ENCODE data around the gene MRPL41. TPM values are rescaled to one million over a fixed set of nuclear protein-coding genes. Genes with fewer than 3 reads are reported as not detected.

MRPL41 gene
- total RNA-seq (10 to 100 TPM; 91.6 to 95.9 TPM), polyA plus RNA-seq (10 to 100 TPM; 37.8 to 39.9 TPM)

- peaks cover 15% of the 10 kb centered on the region for H3K4me1 ChIP-seq (ENCODE audit: insufficient read depth, low read length)
- Mint-ChIP-seq H3K27me3 (no peaks in the 10 kb centered on the region), H3K4me3 (peak within 1 kb of the TSS; percentile 80 to 92 (median 88)), H3K36me3 (peaks cover 8 to 26% of the 10 kb centered on the region in 2 donors), H3K27ac (peak within 1 kb of the TSS; percentile 36 to 93 (median 89)), H3K4me1 (peaks cover 9 to 23% (median 16%) of the 10 kb centered on the region in 4 donors), H3K9me3 (peaks cover 0 to 1% (median 0%) of the 10 kb centered on the region in 8 donors)
- ChIA-PET POLR2A (ENCODE audit: partially characterized antibody) (interaction anchor here (0.6 to 4.6 kb wide), 13 partner anchors 15 to 310 kb away, joined by 3 to 38 read pairs (median 4); partner anchors contain the start of genes ARRDC1, DPH7, EHMT1 and EXD3), CTCF (ENCODE audit: partially characterized antibody) (interaction anchor here (0.9 to 1.5 kb wide), 5 partner anchors 9 to 28 kb away, joined by 3 to 5 read pairs (median 4); partner anchors contain the start of gene DPH7)
- DNase-seq: peak; percentile 78 to 86 (median 84)
- H3K9me3 ChIP-seq (ENCODE audit: control insufficient read depth in 1 of 2, low read length in 2 of 2): no peaks in the 10 kb centered on the region
- peak within 1 kb of the TSS; percentile 71 for H3K27ac ChIP-seq (ENCODE audit: low read depth, low read length)
- peak within 1 kb of the TSS; percentile 42 to 80 for H3K4me3 ChIP-seq (ENCODE audit: low read length in 2 of 2)
- peaks cover 11% of the 10 kb centered on the region for H3K36me3 ChIP-seq (ENCODE audit: insufficient read depth, low read length)
- intact Hi-C loops (cut with micrococcal nuclease): loop anchor here (1.0 to 10.0 kb wide), 5 partner anchors 17 to 311 kb away; partner anchors contain the start of genes ARRDC1, DPH7, EXD3 and NOXA1
- H3K27me3 ChIP-seq (ENCODE audit: insufficient read depth, low read length): no peaks in the 10 kb centered on the region
Observed at GRCh38 chr9:137551264-137552021, at the start of gene MRPL41. MRPL41 (plus strand) TSS chr9:137551879; CDS start chr9:137552082, 203 bp downstream.

DNA sequence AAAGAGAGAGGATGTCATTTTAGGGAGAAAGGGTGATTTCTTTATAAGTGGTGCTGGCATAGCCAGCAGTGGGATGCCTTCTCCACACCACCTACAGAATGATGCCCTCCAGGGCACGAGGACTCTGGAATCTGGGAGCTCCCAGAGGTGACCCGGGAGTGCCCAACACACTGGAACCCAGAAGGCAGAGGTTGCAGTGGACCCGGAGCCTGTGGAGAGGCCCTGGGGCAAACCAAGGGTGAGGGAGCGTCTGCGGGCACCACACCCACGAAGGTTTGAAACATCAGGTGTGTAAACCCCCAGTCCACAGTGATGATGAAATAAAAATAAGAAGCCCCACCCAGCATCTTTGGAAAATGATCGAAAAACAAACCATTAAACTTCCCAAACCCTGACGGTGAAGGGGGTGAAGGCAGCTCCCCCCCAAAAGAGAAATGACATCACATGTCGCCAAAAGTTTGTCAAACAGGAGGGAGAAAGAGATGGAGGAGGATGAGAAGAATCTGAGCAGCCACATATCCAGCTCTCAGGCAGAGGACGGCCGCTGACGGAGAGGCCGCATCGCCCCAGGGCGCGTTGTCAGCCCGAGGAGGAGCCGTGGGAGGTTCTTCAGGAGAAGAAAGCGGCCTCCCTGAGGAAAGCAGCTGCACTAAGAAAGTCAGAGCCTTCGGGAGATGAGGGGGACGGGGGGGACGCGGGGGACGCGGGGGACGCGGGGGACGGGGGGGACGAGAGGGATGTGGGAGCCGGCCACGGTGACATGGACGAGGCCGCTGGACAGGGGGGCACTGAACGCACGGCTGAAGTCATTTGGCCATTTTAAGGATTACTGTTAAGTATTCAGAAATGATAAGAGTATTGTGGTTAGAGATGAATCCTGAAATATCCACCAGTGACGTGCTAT, 49.4 kb upstream of the MRPL41 start:
- H3K27ac Mint-ChIP-seq: peak overlapping the region in 5 of 7 donors; percentile 68 to 89 (median 81)
- DNase-seq: no peak
- Histone ChIP-seq H3K27ac (ENCODE audit: low read depth, low read length) (no peak overlapping the region), H3K36me3 (ENCODE audit: insufficient read depth, low read length) (no peaks in the 10 kb centered on the region), H3K27me3 (ENCODE audit: insufficient read depth, low read length) (no peaks in the 10 kb centered on the region), H3K4me3 (ENCODE audit: low read length in 2 of 2) (no peak overlapping the region), H3K9me3 (ENCODE audit: control insufficient read depth in 1 of 2, low read length in 2 of 2) (no peaks in the 10 kb centered on the region), H3K4me1 (ENCODE audit: insufficient read depth, low read length) (no peaks in the 10 kb centered on the region)
- intact Hi-C loops (cut with micrococcal nuclease): no loop called here
- peaks cover 0 to 2% of the 10 kb centered on the region in 2 donors for H3K36me3 Mint-ChIP-seq
- H3K4me1 Mint-ChIP-seq: peaks cover 0 to 11% (median 0%) of the 10 kb centered on the region in 4 donors
- ChIA-PET CTCF (ENCODE audit: partially characterized antibody) (no interaction called here), POLR2A (ENCODE audit: partially characterized antibody) (no interaction called here)
- peak overlapping the region in 1 of 8 donors; percentile 43 for H3K4me3 Mint-ChIP-seq
- no peaks in the 10 kb centered on the region for H3K27me3 Mint-ChIP-seq
- peaks cover 0 to 10% (median 0%) of the 10 kb centered on the region in 8 donors for H3K9me3 Mint-ChIP-seq

DNA sequence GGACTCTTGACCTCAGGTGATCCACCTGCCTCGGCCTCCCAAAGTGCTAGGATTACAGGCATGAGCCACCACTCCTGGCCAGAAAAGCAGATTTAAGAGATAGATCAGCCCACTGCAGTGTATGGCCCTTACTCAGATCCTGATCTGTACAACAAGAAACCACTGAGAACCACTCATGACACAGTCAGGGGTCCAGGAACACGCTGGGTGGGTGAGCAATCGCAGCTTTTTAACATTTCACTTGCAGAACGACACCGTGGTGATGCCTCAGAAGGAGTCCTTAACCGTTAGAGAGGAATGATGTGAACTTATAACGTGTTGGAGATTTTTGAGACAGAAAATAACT, 47.3 kb upstream of the MRPL41 start:
- Histone ChIP-seq H3K4me1 (ENCODE audit: insufficient read depth, low read length) (no peaks in the 10 kb centered on the region), H3K9me3 (ENCODE audit: control insufficient read depth in 1 of 2, low read length in 2 of 2) (no peaks in the 10 kb centered on the region), H3K27ac (ENCODE audit: low read depth, low read length) (no peak overlapping the region), H3K27me3 (ENCODE audit: insufficient read depth, low read length) (no peaks in the 10 kb centered on the region), H3K4me3 (ENCODE audit: low read length in 2 of 2) (no peak overlapping the region), H3K36me3 (ENCODE audit: insufficient read depth, low read length) (no peaks in the 10 kb centered on the region)
- H3K27ac Mint-ChIP-seq: no peak overlapping the region
- DNase-seq: no peak
- no peak overlapping the region for H3K4me3 Mint-ChIP-seq
- no peaks in the 10 kb centered on the region for H3K27me3 Mint-ChIP-seq
- H3K9me3 Mint-ChIP-seq: peaks cover 0 to 10% (median under 1%) of the 10 kb centered on the region in 8 donors
- intact Hi-C loops (cut with micrococcal nuclease): no loop called here
- CTCF ChIA-PET (ENCODE audit: partially characterized antibody): no interaction called here
- peaks cover 0 to 11% (median 0%) of the 10 kb centered on the region in 4 donors for H3K4me1 Mint-ChIP-seq
- H3K36me3 Mint-ChIP-seq: peaks cover 0 to 2% of the 10 kb centered on the region in 2 donors
- POLR2A ChIA-PET (ENCODE audit: partially characterized antibody): no interaction called here

DNA sequence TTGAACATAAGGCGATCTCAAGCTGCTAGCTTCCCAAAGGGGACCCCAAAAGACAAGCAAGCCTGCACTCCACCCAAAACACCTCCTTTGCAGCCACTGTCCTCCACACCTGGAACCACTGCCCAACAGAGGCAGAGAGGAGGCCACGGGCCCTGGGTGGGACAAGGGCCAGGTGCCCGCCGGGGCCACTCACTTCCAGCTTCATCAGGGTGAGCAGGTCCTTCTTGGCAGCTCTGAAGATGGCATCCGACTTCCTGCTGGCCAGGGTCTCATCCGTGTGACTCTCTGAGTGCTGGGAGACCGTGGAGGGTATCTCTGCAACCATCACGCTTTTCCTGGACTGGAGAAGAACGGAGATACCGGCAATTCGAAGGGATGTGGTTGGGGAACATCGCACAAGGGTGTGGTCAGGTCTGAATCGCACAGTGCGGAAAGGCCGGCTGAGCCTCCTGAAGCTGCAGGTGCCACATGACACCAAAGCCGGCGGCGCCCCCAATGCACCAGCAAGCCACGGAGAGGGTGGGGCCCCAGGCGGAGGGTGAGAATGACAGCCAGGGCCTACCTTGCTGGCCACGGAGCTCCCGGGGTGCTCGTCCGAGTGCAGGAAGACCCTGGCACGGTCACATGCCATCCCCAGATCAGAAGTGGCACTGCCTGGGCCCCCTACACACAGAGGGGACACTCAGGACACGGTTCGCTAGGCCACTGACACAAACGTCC, 46.1 kb upstream of the MRPL41 start:
- no peak overlapping the region for H3K27ac ChIP-seq (ENCODE audit: low read depth, low read length)
- intact Hi-C loops (cut with micrococcal nuclease): no loop called here
- H3K4me3 Mint-ChIP-seq: no peak overlapping the region
- no peak overlapping the region for H3K27ac Mint-ChIP-seq
- peaks cover 0 to 11% (median 0%) of the 10 kb centered on the region in 4 donors for H3K4me1 Mint-ChIP-seq
- no peaks in the 10 kb centered on the region for H3K36me3 ChIP-seq (ENCODE audit: insufficient read depth, low read length)
- H3K4me1 ChIP-seq (ENCODE audit: insufficient read depth, low read length): no peaks in the 10 kb centered on the region
- CTCF ChIA-PET (ENCODE audit: partially characterized antibody): no interaction called here
- H3K9me3 Mint-ChIP-seq: peaks cover 0 to 10% (median 1%) of the 10 kb centered on the region in 8 donors
- peaks cover 0 to 2% of the 10 kb centered on the region in 2 donors for H3K36me3 Mint-ChIP-seq
- no peaks in the 10 kb centered on the region for H3K9me3 ChIP-seq (ENCODE audit: control insufficient read depth in 1 of 2, low read length in 2 of 2)
- no peak for DNase-seq
- H3K27me3 ChIP-seq (ENCODE audit: insufficient read depth, low read length): no peaks in the 10 kb centered on the region
- POLR2A ChIA-PET (ENCODE audit: partially characterized antibody): no interaction called here
- H3K4me3 ChIP-seq (ENCODE audit: low read length in 2 of 2): no peak overlapping the region
- H3K27me3 Mint-ChIP-seq: no peaks in the 10 kb centered on the region

DNA sequence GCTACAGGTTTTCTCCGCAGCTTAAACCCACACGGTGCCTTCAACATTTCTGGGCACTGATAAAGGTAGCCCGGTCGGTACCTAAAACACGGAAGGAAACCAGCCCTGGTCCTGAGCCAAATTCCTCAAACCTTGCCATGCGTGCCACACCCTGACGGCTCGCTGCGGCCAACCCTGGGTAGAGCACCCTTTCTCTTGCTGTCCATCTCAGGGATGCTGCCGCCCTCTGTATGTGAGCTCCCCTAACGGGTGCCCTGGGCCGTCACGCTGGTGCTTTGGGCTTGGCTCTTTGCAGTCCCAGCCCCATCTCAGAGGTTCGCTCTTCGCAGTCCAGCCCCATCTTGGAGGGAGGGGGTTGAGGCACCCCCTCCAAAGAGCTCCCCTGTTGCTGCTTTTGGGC, 45.4 kb upstream of the MRPL41 start:
- ChIA-PET POLR2A (ENCODE audit: partially characterized antibody) (no interaction called here), CTCF (ENCODE audit: partially characterized antibody) (no interaction called here)
- Mint-ChIP-seq H3K4me1 (peaks cover 0 to 11% (median 0%) of the 10 kb centered on the region in 4 donors), H3K9me3 (peaks cover 0 to 10% (median 1%) of the 10 kb centered on the region in 8 donors), H3K27ac (no peak overlapping the region), H3K27me3 (no peaks in the 10 kb centered on the region), H3K4me3 (no peak overlapping the region), H3K36me3 (peaks cover 0 to 2% of the 10 kb centered on the region in 2 donors)
- Histone ChIP-seq H3K36me3 (ENCODE audit: insufficient read depth, low read length) (no peaks in the 10 kb centered on the region), H3K27ac (ENCODE audit: low read depth, low read length) (no peak overlapping the region), H3K27me3 (ENCODE audit: insufficient read depth, low read length) (no peaks in the 10 kb centered on the region), H3K4me3 (ENCODE audit: low read length in 2 of 2) (no peak overlapping the region), H3K4me1 (ENCODE audit: insufficient read depth, low read length) (no peaks in the 10 kb centered on the region), H3K9me3 (ENCODE audit: control insufficient read depth in 1 of 2, low read length in 2 of 2) (no peaks in the 10 kb centered on the region)
- intact Hi-C loops (cut with micrococcal nuclease): no loop called here
- DNase-seq: no peak

DNA sequence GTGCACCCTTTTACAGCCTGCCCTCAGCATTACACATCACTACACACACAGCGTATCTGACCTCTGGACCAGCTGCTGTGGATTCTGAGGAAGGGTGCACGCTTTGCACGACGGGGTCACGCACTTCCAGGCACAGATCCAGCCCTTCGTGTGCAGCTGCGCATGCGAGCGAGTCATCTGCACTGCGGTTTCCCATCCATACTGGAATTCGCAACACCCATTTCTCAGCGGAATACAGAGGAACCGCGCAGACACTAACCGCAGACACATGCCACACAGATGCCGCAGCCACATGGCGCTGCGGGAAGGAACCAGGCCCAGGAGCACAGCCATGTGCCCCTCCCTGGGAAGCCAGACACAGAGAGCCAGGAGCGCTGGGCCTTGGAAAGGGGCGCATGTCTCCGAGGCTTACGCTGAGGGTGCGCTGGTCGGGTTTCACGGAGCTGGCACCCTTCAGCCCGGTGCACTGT, 44.9 kb upstream of the MRPL41 start:
- H3K9me3 Mint-ChIP-seq: peaks cover 0 to 7% (median 1%) of the 10 kb centered on the region in 8 donors
- H3K4me1 Mint-ChIP-seq: peaks cover 0 to 9% (median 0%) of the 10 kb centered on the region in 4 donors
- Histone ChIP-seq H3K36me3 (ENCODE audit: insufficient read depth, low read length) (no peaks in the 10 kb centered on the region), H3K27ac (ENCODE audit: low read depth, low read length) (no peak overlapping the region), H3K4me1 (ENCODE audit: insufficient read depth, low read length) (no peaks in the 10 kb centered on the region), H3K27me3 (ENCODE audit: insufficient read depth, low read length) (no peaks in the 10 kb centered on the region), H3K9me3 (ENCODE audit: control insufficient read depth in 1 of 2, low read length in 2 of 2) (no peaks in the 10 kb centered on the region), H3K4me3 (ENCODE audit: low read length in 2 of 2) (no peak overlapping the region)
- no peaks in the 10 kb centered on the region for H3K27me3 Mint-ChIP-seq
- intact Hi-C loops (cut with micrococcal nuclease): no loop called here
- H3K27ac Mint-ChIP-seq: no peak overlapping the region
- DNase-seq: no peak
- CTCF ChIA-PET (ENCODE audit: partially characterized antibody): interaction anchor here (1.8 kb wide), 1 partner anchor 18 kb away, joined by 4 read pairs; no protein-coding TSS in a partner anchor
- peaks cover 0 to under 1% of the 10 kb centered on the region in 2 donors for H3K36me3 Mint-ChIP-seq
- no peak overlapping the region for H3K4me3 Mint-ChIP-seq
- POLR2A ChIA-PET (ENCODE audit: partially characterized antibody): no interaction called here

Data from CD4-positive, alpha-beta memory T cell (primary cell).